ENCODE measurements around the gene ASPA.
"Not testable (repeated sequence)": the region's sequence is repeated elsewhere in the genome, so short reads cannot be mapped to it uniquely, and the experiment has no call there.

Gene ASPA

DNA sequence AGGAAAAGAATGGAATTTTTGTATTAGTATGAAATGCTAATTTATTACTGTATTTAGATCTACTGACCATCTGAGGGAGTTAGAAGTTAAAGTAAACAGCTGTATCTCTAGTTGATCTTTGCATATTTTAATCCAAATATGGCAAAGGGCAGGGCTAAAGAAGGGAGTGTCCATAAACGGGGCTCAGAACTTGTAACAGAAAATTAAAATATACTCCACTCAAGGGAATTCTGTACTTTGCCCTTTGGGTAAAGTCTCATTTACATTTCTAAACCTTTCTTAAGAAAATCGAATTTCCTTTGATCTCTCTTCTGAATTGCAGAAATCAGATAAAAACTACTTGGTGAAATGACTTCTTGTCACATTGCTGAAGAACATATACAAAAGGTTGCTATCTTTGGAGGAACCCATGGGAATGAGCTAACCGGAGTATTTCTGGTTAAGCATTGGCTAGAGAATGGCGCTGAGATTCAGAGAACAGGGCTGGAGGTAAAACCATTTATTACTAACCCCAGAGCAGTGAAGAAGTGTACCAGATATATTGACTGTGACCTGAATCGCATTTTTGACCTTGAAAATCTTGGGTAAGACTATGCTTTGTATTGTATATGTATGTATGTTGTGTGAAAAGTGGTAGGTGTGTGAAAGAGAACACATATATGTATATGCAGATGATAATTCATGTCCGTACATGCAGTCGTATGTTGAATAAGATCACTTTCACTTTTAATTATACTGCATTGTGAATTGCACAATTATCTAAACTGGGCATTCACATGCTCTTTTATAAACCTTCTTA is at the start of gene ASPA:
TSS of gene ASPA (plus strand) at position 186 of the 799 bp plus-strand sequence. CDS start at position 349, 163 bp downstream.
- no peak for DNase-seq

- peak; percentile 12 for DNase-seq
Measured at GRCh38 chr17:3433215-3433614, 42.6 kb upstream of the ASPA start.

DNA sequence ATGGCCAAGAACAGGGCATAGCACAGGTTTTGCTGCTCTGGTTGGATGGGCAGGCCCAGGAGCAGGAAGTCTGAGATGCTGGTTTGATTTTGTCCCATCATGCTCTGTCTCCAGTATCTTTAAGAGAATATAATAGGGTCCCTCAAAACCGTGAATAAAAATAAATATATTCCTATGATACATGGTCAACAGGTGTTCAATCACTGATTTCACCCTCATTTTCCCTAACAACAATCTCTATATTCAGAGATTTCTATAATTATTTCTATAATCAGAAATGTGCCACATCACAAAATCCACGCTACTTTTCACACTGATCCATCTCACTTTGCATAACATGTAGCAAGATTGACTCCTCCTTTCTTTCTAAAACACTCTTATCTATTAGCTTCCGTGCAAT is 42.1 kb upstream of the ASPA start, which contains the start of gene OR1E2:
TSS of gene OR1E2 (minus strand) at position 101 of the 400 bp plus-strand sequence. CDS start at position 101, 0 bp downstream.
- DNase-seq = no peak

DNA sequence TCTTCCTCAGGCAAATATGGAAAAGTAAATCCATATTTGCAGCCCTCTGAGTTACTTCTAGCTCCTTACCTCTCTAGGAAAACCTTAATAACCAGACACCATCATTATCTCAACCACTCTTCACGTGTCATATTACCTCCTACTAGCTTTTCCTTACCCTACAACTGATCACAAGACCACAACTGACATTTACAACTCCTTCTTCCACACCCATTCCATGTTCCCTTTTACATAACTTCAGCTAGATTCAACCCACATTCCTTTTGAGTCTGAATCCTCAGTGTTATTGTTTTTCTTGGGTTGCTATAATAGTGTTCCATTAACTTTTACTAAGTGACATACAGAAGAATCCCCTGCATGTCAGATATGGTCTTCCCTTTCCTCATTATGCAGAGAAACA is 37.4 kb upstream of the ASPA start:
- no peak for DNase-seq

GRCh38 chr17:3440451-3440850 is 35.3 kb upstream of the ASPA start:
- DNase-seq = no peak

- no peak for DNase-seq
Measured at GRCh38 chr17:3447625-3448024, 28.2 kb upstream of the ASPA start.

DNA sequence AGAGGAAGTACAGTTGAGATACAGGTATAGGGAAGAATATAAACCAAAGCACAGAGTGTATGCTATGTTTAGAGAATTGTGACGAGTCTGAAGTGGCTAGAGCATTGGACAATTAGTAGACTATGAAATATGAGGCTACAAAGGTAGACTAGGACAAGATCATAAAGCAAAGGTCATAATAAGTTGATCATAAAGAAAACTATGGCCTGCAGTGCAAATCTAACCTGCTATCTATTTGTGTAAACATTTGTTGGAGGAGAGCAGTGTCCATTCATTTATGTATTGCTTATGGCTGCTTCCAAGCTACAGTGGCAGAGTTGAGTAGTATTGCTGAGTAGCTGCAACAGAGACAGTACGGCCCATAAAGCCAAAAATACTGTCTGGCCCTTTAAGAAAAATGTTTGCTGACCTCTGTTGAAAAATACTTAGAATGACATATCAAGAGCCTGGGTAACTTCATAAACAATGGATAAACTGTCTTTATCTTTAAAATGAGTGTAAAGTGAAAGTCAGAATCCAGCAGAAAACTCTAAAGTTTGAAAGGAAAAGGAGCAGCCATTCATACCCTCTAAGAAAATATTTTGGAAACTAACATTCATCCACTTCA is 27.6 kb upstream of the ASPA start:
- no peak for DNase-seq

GRCh38 chr17:3466355-3466754 is 9.4 kb upstream of the ASPA start:
- not testable (repeated sequence) for DNase-seq

- DNase-seq = no peak
Measured at GRCh38 chr17:3469529-3469928, 6.3 kb upstream of the ASPA start.

GRCh38 chr17:3471599-3471998 is 4.2 kb upstream of the ASPA start, which contains the start of gene SPATA22:
Gene SPATA22 (minus strand): TSS chr17:3471819. CDS start chr17:3469325, 2,494 bp downstream.
- no peak for DNase-seq

DNA sequence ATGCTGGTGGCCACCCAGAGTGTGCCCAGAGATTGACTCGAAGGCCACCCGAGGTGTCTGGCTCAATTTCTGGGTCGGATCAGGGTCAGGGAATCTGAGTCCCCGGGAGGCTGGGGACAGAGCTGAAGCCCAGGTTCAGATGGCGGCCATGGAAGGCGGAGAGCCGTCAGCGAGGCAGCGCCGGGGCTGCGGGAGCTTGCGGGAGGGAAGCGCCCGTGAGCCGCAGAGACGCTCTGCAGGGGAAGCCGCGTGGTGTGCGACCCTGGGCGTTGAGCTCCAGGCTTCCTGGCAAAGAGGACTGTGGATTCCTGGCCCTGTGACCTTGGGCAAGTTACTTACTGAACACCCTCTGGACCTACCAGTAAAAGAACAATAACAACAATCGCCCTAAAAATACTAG is 3.7 kb upstream of the ASPA start:
- no peak for DNase-seq

DNA sequence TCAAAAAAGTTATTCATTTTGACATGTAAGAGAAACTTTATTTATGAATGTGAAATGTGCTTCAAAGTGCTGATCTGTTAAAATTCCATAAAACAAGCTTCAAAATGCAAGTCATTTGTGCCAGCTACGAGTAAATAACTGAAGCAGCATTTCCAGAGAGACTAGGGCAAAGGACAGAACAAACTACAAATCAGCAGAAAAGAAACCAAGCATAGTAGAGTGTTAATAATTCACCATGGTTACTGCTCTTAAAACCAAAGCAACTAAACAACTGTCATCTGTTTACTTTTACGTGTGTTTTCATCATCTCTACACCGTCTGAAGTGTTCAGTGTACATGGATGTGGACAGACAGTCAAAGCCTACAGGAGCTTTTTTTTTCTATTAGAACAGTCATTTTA is 1.6 kb upstream of the ASPA start:
- no peak for DNase-seq

DNA sequence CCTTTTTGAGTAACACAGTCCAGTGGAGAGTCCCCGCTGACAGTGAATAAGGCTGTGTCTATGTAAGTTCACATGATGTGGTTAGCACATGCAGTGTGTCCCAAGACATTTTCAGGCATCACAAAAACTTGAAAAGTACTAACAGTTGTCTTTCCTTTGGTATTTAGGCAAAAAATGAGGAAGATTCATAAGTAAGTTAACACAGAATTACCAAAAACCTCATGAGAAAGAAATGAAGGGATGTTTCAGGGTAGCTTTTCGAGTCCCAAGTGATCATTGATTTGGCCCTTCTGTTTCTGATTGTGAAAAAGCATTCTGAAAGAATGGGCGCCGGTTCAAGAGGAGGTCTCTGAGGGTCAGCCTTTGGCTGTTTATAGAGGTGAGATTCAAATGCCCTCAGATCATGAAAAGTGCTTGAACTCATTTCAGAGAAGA is 529 bp upstream of the ASPA start:
- DNase-seq = no peak

DNA sequence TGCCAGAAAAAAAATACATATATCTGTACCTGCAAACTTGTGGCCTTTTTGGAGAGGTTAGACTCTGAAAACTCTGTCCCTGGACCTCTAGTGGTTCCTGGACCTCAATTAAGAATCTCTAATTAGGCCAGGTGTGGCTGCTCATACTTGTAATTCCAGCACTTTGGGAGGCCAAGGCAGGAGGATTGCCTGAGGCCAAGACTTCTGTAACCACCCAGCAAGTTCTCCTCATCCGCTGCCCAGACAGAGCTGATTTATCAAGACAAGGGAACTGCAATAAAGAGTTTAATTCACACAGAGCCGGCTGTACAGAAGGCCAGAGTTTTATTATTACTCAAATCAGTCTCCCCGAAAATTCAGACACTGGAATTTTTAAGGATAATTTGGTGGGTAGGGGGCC is 4.2 kb downstream of the ASPA start:
- DNase-seq = no peak

DNA sequence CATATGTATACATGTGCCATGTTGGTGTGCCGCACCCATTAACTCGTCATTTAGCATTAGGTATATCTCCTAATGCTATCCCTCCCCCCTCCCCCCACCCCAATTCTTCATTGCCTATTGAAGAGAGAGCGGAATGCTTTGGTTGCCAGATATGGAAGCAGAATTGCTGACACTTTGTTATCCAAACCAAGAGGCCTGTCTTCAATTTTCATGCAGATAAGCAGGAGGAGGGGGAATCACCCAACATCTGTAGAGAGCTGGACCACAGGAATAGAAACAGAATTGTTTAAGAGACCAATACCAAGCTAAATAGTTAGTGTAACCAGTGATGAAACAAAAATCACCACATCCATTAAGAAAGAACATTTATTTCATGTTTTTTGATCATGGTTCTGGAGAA is 7.1 kb downstream of the ASPA start:
- DNase-seq = no peak

- DNase-seq = no peak
Measured at GRCh38 chr17:3485481-3486068, 9.8 kb downstream of the ASPA start.

GRCh38 chr17:3497101-3497500 is 21.3 kb downstream of the ASPA start:
- no peak for DNase-seq

- no peak for DNase-seq
Measured at GRCh38 chr17:3501344-3501743, 25.5 kb downstream of the ASPA start.

- no peak for DNase-seq
Measured at GRCh38 chr17:3502466-3502865, 26.7 kb downstream of the ASPA start.

DNA sequence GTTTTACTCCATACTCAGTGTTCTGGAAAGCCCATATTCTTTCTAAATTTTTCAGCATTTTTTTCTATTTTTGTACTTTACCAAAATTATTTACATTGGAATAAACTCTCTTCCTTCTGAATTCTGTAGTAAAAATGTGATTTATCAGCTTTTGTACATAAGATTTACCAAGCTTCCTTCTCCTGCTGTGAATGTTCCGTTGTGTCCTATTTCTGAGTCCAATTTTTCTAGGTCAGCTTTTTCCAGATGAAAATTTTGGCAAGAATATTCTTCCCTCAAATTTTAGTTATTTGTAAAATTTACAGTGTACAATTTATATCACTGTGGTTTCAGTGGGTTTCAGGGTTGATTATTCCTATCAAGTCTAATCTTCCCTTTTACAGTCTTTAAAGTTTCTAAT is 27.5 kb downstream of the ASPA start:
- DNase-seq = no peak

- no peak for DNase-seq
Measured at GRCh38 chr17:3505008-3505407, 29.2 kb downstream of the ASPA start.

GRCh38 chr17:3506054-3506453 is 30.3 kb downstream of the ASPA start:
- no peak for DNase-seq

DNA sequence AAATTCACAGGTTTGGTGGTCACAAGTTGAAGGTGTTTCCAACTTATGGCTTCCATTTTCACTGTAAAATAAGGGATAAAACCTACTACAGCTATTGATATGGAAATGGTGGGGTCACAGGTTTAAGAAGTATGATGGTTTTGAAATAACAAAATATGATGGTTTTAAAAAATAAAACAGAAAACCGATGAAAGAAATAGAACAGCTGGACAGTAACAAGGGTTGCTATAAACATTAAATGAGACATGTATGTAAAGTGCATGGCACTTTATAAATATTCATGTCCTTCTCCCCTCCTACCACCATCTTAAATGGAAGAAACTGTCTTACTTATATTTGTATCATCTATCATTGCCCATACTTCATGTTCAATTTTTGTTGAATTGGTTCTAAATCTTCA is 31.3 kb downstream of the ASPA start:
- DNase-seq = no peak

- DNase-seq = no peak
Measured at GRCh38 chr17:3507869-3508268, 32.1 kb downstream of the ASPA start.
